Measurements from ENCODE around the gene PODNL1.
A peak's percentile ranks its signal among the peaks of the same experiment; 100 is the strongest.

- TF ChIP-seq POLR2A (IDR thresholded peaks at IDR 0.05), result no peak
- no peak for TF ChIP-seq CTCF (IDR thresholded peaks at IDR 0.05)
- peak in 2 of 3 donors; percentile 7 to 41 for TF ChIP-seq POLR2AphosphoS5 (IDR thresholded peaks at IDR 0.05)
Observed at GRCh38 chr19:13887018-13887436, 51.2 kb downstream of the PODNL1 start.
